ENCODE data around the gene POLG2.
"Not testable (repeated sequence)": the region's sequence is repeated elsewhere in the genome, so short reads cannot be mapped to it uniquely, and the experiment has no call there.

Gene POLG2

DNA sequence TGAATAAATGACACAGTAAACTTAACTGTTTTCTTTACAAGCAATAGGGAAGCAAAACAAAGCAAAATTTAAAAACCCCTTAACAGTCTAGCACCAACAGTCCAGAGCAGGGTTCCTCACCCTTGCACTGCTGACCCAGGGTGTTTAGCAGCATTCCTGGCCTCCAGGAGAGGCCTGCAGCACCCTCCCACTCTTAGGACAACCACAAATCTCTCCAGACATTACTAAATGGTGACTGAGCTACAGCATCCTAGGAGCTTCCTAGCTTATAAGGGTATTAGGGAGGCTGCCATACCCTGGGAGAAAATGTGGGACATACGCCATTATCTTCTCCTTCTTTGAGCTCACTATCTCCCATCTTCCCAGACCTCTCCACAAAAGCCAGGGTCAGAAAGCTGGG is 15.9 kb downstream of the POLG2 start:
- DNase-seq = no peak

GRCh38 chr17:64477849-64478248 is 19.0 kb downstream of the POLG2 start:
- no peak for DNase-seq

DNA sequence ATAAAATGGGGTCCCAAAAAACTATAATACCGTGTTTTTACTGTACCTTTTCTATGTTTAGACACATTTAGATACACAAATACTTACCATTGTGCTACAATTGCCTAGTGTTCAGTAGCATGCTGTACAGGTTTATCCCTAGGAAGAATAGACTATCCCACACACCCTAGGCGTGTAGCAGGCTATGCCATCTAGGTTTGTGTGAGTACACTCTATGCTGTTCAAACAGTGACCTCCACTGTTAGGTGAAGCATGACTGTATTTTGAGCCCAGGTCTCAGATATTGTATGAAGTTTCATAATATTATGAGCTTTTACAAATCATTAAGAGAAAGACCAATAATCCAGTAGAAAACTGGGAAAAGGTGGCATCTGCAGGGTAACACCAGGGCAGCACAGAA is 24.3 kb downstream of the POLG2 start:
- no peak for DNase-seq

DNA sequence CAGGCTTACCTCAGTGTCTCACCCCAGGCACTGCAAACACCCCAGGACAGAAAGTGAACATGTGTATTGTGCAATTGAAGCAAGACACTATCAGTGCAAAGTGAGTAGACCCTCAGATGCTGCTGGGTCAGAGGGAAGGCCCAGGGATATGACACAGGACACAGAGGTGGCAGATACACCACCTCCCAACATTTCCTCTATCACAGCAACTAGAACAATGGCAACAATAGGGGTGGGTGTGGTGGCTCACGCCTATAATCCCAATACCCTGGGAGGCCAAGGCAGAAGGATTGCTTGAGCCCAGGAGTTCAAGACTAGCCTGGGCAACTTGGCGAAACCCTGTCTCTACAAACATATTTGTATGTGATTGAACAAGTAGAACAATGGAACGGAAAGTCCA is 25.4 kb downstream of the POLG2 start:
- DNase-seq = no peak

DNA sequence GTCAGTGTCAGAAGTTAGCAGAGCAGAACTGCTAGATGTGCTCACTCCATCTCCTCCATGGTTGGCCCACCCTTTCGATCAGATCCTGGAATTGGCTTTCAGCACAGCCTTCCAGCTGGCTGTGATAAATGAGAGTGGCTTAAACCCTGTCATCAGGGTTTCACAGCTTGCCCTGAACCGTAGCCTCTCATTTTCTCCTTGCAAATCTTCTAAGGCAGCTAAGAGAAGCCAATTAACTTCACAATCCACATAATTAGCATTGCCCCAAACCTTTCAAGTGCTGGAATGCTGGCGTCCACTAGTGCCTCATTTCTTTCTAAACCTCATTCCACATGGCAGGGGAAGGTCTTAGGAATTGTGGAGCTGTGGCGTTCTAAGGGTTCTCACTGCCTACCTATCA is 26.2 kb downstream of the POLG2 start:
- DNase-seq = no peak

GRCh38 chr17:64466834-64467233 is 30.0 kb downstream of the POLG2 start:
- DNase-seq = not testable (repeated sequence)

GRCh38 chr17:64466019-64466735 is 30.7 kb downstream of the POLG2 start:
- DNase-seq = no peak

DNA sequence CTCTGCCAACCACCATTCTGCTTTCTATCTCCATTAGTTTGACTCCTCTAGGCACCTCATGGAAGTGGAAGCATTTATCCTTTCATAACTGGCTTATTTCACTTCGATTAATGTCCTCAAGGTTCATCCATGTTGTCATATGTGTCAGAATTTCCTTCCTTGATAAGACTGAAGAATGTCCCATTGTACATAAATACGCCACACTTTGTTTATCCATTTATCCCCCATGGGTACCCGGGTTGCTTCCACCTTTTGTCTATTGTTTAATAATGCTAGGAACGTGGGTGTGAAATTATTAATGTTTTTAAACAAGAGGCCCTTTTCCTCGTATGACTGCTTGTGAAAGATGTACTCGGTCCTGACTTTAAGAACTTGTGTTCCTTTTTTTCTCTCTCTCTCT is 35.1 kb downstream of the POLG2 start:
- no peak for DNase-seq

- DNase-seq = no peak
Observed at GRCh38 chr17:64460955-64461354, 35.9 kb downstream of the POLG2 start.

- not testable (repeated sequence) for DNase-seq
Observed at GRCh38 chr17:64459818-64460217, 37.0 kb downstream of the POLG2 start.

GRCh38 chr17:64459284-64459747 is 37.5 kb downstream of the POLG2 start:
- no peak for DNase-seq

DNA sequence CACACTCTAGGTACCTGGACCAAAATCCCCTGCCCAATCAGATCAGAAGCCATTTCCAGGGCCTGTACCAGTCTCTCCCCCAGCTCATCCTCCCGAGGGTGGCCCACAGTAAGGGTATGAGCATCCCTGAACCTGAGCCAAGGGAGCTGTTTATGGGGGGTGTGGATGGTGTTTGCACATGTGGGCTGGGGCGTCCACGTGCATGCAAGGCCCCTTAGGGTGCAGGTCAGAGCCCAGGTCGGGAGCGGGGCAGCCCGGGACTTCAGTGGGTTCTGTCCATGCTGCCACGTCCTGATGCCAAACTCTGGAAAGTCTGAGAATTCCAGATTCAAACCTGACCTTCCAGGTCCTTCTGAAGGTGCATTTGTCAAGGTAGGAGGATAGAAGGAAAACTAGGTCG is 38.1 kb downstream of the POLG2 start:
- no peak for DNase-seq

GRCh38 chr17:64457156-64457555 is 39.7 kb downstream of the POLG2 start:
- DNase-seq = no peak

DNA sequence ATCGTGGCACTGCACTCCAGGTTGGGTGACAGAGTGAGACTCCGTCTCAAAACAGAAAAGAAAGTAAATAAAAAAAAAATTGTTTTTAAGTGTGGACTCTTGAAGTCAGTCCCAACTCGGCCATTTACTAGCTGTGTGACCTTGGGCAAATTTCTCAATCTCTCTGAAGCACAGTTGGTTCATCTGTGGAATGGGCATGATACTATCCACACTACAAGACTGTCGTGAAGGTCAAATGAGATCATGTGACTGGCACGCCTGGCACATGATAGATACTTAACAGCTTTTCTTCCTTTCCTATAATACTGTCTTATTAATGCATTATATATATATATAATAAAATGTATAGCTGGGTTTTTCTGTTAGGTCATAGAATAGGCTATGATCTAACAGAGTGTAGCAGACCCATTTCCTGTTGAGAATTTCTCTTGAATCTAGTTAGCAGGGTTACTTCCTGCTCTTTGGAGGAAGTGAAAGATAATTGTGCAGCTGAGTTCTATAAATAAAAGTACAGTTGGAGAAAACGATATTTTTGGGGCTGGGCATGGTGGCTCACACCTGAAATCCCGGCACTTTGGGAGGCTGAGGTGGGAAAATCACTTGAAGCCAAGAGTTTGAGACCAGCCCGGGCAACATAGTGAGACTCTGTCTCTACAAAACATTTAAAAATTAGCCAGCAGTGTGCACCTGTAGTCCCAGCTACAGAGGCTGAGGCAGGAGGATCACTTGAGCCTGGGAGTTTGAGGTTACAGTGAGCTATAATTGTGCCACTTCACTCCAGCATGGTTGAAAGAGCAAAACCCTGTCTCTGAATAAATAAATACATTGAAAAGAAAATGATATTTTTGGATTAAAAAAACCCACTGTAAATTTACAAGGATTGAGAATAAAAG is 40.6 kb downstream of the POLG2 start:
- DNase-seq = no peak

DNA sequence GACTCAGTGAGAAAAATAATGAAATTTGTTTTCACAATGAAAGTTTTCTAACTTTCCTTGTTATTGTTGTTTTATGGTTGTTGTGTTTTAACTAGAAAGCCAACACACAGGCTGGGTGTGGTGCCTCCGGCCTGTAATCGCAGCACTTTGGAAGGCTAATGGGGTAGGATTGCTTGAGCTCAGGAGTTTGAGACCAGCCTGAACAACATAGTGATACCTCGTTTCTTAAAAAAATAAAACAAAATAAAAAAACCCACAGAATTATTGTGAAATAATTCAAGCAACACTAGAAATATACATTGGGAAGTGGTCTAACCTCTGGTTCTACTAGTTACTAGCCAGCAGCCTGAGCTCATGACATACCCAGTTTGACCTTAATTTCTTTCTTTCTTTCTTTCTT is 47.3 kb downstream of the POLG2 start:
- no peak for DNase-seq

DNA sequence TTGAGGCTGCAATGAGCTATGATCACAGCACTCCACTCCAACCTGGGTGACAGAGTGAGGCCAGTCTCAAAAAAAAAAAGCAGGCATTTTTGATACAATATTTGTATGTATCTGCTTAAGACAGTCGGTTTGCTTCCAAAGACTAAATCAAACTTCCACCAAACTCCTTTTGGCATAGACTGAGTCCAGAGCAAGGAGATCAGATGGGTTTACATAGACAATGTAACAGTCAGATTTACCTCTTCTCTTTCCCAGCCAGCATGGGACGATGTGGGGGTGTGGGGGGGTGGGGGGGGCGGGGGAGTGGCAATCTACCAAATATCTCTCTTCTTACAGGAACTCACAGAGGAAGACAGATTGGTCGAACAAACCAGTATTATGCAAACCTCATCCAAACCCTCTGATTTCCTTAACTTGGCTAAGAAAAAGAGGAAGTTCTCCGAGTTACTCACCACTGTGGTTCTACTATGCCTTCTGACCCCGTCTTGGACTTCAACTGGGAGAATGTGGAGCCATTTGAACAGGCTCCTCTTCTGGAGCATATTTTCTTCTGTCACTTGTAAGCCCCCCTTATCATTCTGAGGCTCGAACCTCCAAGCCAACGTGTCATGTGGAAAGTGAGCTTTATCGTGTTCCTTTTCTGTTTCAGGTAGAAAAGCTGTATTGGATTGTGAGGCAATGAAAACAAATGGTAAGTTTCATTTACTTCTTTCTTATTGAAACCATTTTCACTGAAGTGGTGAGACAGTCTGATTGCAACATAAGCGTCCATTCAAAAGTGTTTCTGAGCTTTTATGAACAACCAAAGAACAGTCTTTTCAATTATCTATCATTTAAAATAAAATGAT is 48.0 kb downstream of the POLG2 start, which contains the start of gene MILR1:
MILR1 (plus strand) TSS at position 451 of the 848 bp plus-strand sequence; CDS start at position 505, 54 bp downstream.
- DNase-seq = no peak

- no peak for DNase-seq
Observed at GRCh38 chr17:64447526-64447925, 49.3 kb downstream of the POLG2 start.

DNA sequence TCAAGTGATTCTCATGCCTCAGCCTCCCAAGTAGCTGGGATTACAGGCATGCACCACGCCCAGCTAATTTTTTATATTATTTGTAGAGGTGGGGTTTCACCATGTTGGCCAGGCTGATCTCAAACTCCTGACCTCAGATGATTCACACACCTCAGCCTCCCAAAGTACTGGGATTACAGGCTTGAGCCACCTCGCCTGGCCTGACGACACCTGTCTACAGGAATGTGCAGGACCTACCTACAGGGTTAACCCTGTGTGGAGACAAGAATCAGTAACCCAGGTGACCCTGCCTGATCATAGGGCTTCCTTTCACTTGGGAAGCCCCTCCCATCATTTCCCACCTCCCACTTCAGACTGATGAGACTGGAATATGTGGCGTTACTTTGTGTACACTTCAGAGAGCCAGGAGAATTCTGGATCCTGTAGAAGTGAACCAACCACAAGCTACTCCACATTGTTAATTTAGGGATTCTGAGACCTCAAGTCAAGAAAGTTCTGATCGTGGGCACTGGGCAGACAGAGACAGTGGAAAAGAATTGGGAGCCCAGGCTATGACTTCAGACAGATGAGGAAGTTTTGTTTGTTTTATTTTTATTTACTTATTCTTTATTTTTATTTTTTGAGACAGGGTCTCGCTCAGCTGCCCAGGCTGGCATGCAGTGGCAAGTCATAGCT is 53.6 kb downstream of the POLG2 start:
- no peak for DNase-seq

DNA sequence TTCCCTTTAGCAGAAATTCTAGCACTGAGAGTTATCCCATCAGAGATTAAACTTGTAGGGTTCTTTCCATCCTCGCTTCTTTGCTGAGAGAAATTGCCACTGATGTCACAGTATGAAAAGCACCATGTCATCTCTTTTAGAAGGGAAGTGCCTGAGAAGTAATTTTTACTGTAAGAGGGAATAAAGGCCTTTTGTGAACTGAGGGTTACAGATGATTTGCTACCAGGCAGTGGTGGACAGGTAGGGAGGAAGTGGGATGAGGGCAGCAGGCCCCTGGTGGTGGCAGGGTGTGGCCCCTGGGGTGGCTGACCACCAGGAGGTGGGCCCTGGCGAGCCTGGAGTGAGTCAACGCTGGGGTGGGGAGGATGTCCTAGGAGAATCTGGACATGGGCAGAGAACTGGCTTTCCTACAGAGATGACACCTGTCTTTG is 54.3 kb downstream of the POLG2 start:
- DNase-seq = no peak

- no peak for DNase-seq
Observed at GRCh38 chr17:64441772-64442540, 54.9 kb downstream of the POLG2 start.

DNA sequence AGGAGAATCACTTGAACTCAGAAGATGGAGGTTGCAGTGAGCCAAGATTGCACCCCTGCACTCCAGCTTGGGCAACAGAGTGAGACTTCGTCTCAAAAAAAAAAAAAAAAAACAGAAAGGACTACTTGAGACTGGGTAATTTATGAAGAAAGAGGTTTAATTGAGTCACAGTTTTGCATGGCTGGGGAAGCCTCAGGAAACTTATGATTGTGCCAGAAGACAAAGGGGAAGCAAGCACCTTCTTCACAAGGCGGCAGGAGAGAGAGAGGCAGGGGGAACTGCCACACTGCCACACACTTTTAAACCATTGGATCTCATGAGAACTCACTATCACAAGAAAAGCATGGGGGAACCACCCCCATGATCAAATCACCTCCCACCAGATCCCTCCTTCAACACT is 56.9 kb downstream of the POLG2 start:
- no peak for DNase-seq

DNA sequence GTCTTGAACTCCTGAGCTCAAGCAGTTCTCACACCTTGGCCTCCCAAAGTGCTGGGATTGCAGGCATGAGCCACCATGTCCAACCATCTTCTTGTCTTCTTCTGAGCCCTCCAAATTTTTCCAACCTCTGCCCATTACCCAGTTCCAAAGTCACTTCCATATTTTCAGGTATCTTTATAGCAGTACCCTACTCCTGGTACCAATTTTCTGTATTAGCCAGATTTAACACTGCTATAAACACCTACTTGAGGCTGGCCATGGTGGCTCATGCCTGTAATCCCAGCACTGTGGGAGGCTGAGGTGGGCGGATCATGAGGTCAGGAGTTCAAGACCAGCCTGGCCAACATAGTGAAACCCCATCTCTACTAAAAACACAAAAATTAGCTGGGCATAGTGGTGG is 57.3 kb downstream of the POLG2 start:
- DNase-seq = not testable (repeated sequence)
